Measurements from ENCODE around the gene BUB1B.

The BUB1B gene

DNA sequence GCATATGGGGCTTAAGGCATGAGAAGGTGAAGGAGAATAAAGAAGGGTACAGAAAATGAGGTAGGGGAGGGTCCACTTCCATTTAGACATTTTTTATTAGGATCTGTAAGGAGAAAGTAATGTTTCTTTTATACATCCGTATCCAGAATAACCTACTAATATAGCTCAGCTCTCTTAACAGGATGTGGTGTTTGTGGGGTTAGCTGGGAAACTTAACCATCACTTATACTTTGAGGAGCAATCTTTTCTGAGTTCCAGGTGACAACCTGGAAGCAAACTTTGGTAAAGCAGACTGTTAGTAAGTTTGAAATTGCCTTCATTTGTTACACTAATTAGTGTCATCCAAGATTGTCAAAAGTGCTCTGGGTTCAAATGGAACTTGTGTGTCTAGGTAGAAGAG is 36.6 kb downstream of the BUB1B start:
- no peak overlapping the region for H3K4me3 ChIP-seq (replicated peaks; ENCODE audit: low read depth, low read length)
- no peak for DNase-seq (ENCODE audit: extremely low read depth, low read depth)
- no peak for TF ChIP-seq CTCF (IDR thresholded peaks at IDR 0.05; ENCODE audit: low read depth, low read length, missing control alignments)

- DNase-seq (ENCODE audit: extremely low read depth, low read depth), result no peak
- no peak for TF ChIP-seq CTCF (IDR thresholded peaks at IDR 0.05; ENCODE audit: low read depth, low read length, missing control alignments)
These were observed 37.7 kb downstream of the BUB1B start for GRCh38 chr15:40198355-40199085.

DNA sequence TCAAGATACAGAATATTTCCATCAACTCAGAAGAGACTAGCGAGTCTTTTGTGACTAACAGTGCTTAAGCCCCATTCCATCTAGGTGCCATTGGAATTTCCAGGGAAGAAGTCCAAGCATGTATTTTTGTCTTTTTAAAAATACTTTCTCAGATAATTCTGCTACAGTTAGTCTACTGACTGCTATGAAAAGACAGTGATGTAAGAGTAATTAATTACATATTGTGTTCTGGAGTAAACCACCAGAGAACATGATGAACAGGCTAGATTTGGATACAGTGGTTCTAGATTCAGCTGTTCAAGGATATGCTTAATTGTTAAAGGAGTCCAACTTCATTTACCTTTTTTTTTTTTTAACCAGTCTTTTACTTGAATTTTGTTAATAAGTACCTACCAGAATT is 43.2 kb downstream of the BUB1B start:
- H3K4me3 ChIP-seq (replicated peaks; ENCODE audit: low read depth, low read length), result no peak overlapping the region
- no peak for DNase-seq (ENCODE audit: extremely low read depth, low read depth)
- no peak for TF ChIP-seq CTCF (IDR thresholded peaks at IDR 0.05; ENCODE audit: low read depth, low read length, missing control alignments)

More at GRCh38 chr15:40198355-40199085, 37.7 kb downstream of the BUB1B start:
- H3K4me3 ChIP-seq (replicated peaks; ENCODE audit: low read depth, low read length), result no peak overlapping the region

- peak; percentile 64 for TF ChIP-seq CTCF (IDR thresholded peaks at IDR 0.05; ENCODE audit: low read depth, low read length, missing control alignments)
- no peak overlapping the region for H3K4me3 ChIP-seq (replicated peaks; ENCODE audit: low read depth, low read length)
- peak; percentile 56 for DNase-seq (ENCODE audit: extremely low read depth, low read depth)
These were observed 56.4 kb downstream of the BUB1B start for GRCh38 chr15:40217166-40217824.

GRCh38 chr15:40219801-40220200 is 58.9 kb downstream of the BUB1B start:
- no peak for TF ChIP-seq CTCF (IDR thresholded peaks at IDR 0.05; ENCODE audit: low read depth, low read length, missing control alignments)
- H3K4me3 ChIP-seq (replicated peaks; ENCODE audit: low read depth, low read length), result no peak overlapping the region
- no peak for DNase-seq (ENCODE audit: extremely low read depth, low read depth)

- no peak for DNase-seq (ENCODE audit: extremely low read depth, low read depth)
- no peak overlapping the region for H3K4me3 ChIP-seq (replicated peaks; ENCODE audit: low read depth, low read length)
- no peak for TF ChIP-seq CTCF (IDR thresholded peaks at IDR 0.05; ENCODE audit: low read depth, low read length, missing control alignments)
These were observed 61.3 kb downstream of the BUB1B start for GRCh38 chr15:40222131-40222530.

Measured in HFF-Myc (cell line).